ENCODE data around the gene TMPRSS13. TPM values are rescaled to one million over a fixed set of nuclear protein-coding genes. Genes with fewer than 3 reads are reported as not detected.

TMPRSS13 gene
- total RNA-seq, 1 donor from 2014 or later: 0.53 TPM

- DNase-seq (ENCODE audit: low read depth) (no peak), FAIRE-seq (no peak)
- Histone ChIP-seq H3K36me3 (ENCODE audit: control insufficient read depth, insufficient read depth, low read length) (no peaks in the 10 kb centered on the region), H3K4me3 (ENCODE audit: low read depth, low read length) (no peak overlapping the region), H3K27me3 (ENCODE audit: control insufficient read depth, insufficient read depth, low read length) (no peaks in the 10 kb centered on the region)
- TF ChIP-seq CTCF (IDR thresholded peaks at IDR 0.05; ENCODE audit: insufficient read depth, low read length, severe bottlenecking): no peak
These were observed 44.3 kb upstream of the TMPRSS13 start for GRCh38 chr11:117973503-117973860.

GRCh38 chr11:117972629-117973502 lies 43.7 kb upstream of the TMPRSS13 start:
- no peaks in the 10 kb centered on the region for H3K27me3 ChIP-seq (ENCODE audit: control insufficient read depth, insufficient read depth, low read length)
- FAIRE-seq: no peak
- H3K4me3 ChIP-seq (ENCODE audit: low read depth, low read length): no peak overlapping the region
- no peaks in the 10 kb centered on the region for H3K36me3 ChIP-seq (ENCODE audit: control insufficient read depth, insufficient read depth, low read length)
- DNase-seq (ENCODE audit: low read depth): peak; percentile 18
- no peak for TF ChIP-seq CTCF (IDR thresholded peaks at IDR 0.05; ENCODE audit: insufficient read depth, low read length, severe bottlenecking)

GRCh38 chr11:117972044-117972443 lies 42.8 kb upstream of the TMPRSS13 start:
- no peak for TF ChIP-seq CTCF (IDR thresholded peaks at IDR 0.05; ENCODE audit: insufficient read depth, low read length, severe bottlenecking)
- Histone ChIP-seq H3K36me3 (ENCODE audit: control insufficient read depth, insufficient read depth, low read length) (no peaks in the 10 kb centered on the region), H3K4me3 (ENCODE audit: low read depth, low read length) (no peak overlapping the region), H3K27me3 (ENCODE audit: control insufficient read depth, insufficient read depth, low read length) (no peaks in the 10 kb centered on the region)
- DNase-seq (ENCODE audit: low read depth): no peak
- FAIRE-seq: no peak

- H3K27me3 ChIP-seq (ENCODE audit: control insufficient read depth, insufficient read depth, low read length): no peaks in the 10 kb centered on the region
- TF ChIP-seq CTCF (IDR thresholded peaks at IDR 0.05; ENCODE audit: insufficient read depth, low read length, severe bottlenecking): no peak
- no peaks in the 10 kb centered on the region for H3K36me3 ChIP-seq (ENCODE audit: control insufficient read depth, insufficient read depth, low read length)
- peak; percentile 80 for DNase-seq (ENCODE audit: low read depth)
- H3K4me3 ChIP-seq (ENCODE audit: low read depth, low read length): no peak overlapping the region
- FAIRE-seq: peak; percentile 40
These were observed 41.3 kb upstream of the TMPRSS13 start for GRCh38 chr11:117970400-117971024.

- Histone ChIP-seq H3K36me3 (ENCODE audit: control insufficient read depth, insufficient read depth, low read length) (no peaks in the 10 kb centered on the region), H3K4me3 (ENCODE audit: low read depth, low read length) (no peak overlapping the region), H3K27me3 (ENCODE audit: control insufficient read depth, insufficient read depth, low read length) (no peaks in the 10 kb centered on the region)
- no peak for TF ChIP-seq CTCF (IDR thresholded peaks at IDR 0.05; ENCODE audit: insufficient read depth, low read length, severe bottlenecking)
- no peak for DNase-seq (ENCODE audit: low read depth)
- no peak for FAIRE-seq
These were observed 40.2 kb upstream of the TMPRSS13 start for GRCh38 chr11:117969160-117969991.
